ENCODE data around the gene MAP2K5. TPM values are rescaled to one million over a fixed set of nuclear protein-coding genes. Genes with fewer than 3 reads are reported as not detected.

Gene MAP2K5
- total RNA-seq, 1 donor from 2014 or later = 25.0 TPM

DNA sequence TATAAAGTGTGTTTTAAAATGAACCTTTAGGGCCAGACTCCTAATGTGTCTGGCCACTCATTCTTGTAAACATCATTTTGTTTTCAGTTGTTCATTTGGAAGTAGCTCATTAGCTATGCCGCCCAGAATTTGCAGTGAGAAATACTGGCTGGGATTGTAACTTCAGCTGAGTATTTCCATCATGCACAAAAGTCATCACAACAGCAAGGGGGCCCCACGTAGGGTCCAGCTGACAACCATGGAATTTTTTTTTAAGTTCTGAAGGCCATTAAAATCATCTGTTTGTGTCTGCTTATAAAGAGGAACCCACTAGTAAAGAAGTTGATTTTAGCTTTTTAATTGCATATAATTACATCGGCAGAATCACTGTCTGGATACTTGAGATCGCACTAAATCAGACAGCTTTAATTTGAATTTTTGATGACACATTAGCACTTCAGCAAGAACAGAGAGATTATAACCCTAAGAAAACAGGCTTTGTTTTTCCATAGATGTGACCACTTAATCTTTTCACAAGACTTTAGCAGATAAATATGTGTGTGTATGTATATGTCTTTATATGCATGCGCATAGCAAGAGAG is 236.6 kb downstream of the MAP2K5 start:
- TF ChIP-seq, protein P1, sequence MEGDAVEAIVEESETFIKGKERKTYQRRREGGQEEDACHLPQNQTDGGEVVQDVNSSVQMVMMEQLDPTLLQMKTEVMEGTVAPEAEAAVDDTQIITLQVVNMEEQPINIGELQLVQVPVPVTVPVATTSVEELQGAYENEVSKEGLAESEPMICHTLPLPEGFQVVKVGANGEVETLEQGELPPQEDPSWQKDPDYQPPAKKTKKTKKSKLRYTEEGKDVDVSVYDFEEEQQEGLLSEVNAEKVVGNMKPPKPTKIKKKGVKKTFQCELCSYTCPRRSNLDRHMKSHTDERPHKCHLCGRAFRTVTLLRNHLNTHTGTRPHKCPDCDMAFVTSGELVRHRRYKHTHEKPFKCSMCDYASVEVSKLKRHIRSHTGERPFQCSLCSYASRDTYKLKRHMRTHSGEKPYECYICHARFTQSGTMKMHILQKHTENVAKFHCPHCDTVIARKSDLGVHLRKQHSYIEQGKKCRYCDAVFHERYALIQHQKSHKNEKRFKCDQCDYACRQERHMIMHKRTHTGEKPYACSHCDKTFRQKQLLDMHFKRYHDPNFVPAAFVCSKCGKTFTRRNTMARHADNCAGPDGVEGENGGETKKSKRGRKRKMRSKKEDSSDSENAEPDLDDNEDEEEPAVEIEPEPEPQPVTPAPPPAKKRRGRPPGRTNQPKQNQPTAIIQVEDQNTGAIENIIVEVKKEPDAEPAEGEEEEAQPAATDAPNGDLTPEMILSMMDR (IDR thresholded peaks at IDR 0.05; ENCODE audit: borderline replicate concordance) = no peak
- no peak for DNase-seq
- Histone ChIP-seq H3K36me3 (peaks cover 15% of the 10 kb centered on the region), H3K4me3 (no peak overlapping the region), H3K9me3 (replicated peaks) (no peaks in the 10 kb centered on the region), H3K27me3 (ENCODE audit: low read depth) (no peaks in the 10 kb centered on the region), H3K4me1 (no peaks in the 10 kb centered on the region), H3K27ac (replicated peaks) (no peak overlapping the region)
- intact Hi-C loops (cut with micrococcal nuclease) = no loop called here

DNA sequence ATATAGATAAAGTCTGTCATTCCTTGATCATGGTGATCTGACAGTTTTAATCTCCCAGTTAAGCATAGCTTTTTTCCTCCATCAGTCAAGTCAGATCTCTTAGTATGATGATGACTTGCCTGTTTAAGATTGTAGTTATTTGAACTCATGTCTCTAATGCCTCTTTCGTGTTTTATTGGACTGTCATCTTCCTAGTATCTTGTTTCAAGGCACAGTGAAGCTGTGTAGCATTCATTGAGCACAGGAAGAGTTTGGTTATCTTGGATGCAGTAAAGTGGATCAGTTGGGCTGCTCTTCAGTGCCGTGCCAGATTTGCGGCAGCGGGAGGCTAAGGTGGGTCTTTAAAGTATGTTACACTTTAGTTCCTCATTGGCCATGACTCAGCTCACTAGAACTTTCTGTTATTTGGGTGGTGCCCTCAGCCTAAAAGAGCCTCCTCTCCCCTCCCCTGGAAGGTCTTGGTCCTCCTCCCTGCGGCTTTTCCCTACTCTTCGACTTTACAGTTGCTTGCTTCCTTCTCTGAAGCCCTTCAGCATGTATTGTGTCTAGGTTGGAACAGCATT is 237.1 kb downstream of the MAP2K5 start:
- H3K4me1 ChIP-seq = no peaks in the 10 kb centered on the region
- H3K27me3 ChIP-seq (ENCODE audit: low read depth) = no peaks in the 10 kb centered on the region
- intact Hi-C loops (cut with micrococcal nuclease) = no loop called here
- no peak for DNase-seq
- H3K4me3 ChIP-seq = no peak overlapping the region
- H3K9me3 ChIP-seq (replicated peaks) = no peaks in the 10 kb centered on the region
- H3K27ac ChIP-seq (replicated peaks) = no peak overlapping the region
- TF ChIP-seq, protein P1 (IDR thresholded peaks at IDR 0.05; ENCODE audit: borderline replicate concordance) = no peak
- H3K36me3 ChIP-seq = peaks cover 20% of the 10 kb centered on the region

DNA sequence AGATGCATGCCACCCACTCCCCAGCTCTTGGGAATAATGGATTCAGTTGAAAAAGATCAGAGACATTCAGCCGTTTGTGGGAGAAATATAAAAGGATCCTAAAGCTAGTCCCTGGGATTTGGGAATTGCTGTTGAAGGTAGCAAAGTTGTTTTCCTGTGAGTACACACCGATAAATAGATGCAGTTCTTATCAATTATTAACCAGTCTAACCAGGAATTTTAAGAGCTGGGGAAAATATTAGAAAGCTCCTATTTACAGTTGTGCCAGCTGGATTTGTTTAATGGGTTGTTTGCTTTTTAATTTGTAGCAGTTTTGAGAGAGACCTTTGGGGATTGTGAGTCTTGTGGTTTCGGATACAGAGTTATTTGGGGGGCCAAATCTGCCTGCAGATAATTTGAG is 238.6 kb downstream of the MAP2K5 start:
- no peaks in the 10 kb centered on the region for H3K27me3 ChIP-seq (ENCODE audit: low read depth)
- no peak for DNase-seq
- intact Hi-C loops (cut with micrococcal nuclease) = no loop called here
- TF ChIP-seq, protein P1 (IDR thresholded peaks at IDR 0.05; ENCODE audit: borderline replicate concordance) = no peak
- no peak overlapping the region for H3K27ac ChIP-seq (replicated peaks)
- H3K4me3 ChIP-seq = no peak overlapping the region
- H3K36me3 ChIP-seq = peaks cover 26% of the 10 kb centered on the region
- H3K9me3 ChIP-seq (replicated peaks) = no peaks in the 10 kb centered on the region
- H3K4me1 ChIP-seq = no peaks in the 10 kb centered on the region

DNA sequence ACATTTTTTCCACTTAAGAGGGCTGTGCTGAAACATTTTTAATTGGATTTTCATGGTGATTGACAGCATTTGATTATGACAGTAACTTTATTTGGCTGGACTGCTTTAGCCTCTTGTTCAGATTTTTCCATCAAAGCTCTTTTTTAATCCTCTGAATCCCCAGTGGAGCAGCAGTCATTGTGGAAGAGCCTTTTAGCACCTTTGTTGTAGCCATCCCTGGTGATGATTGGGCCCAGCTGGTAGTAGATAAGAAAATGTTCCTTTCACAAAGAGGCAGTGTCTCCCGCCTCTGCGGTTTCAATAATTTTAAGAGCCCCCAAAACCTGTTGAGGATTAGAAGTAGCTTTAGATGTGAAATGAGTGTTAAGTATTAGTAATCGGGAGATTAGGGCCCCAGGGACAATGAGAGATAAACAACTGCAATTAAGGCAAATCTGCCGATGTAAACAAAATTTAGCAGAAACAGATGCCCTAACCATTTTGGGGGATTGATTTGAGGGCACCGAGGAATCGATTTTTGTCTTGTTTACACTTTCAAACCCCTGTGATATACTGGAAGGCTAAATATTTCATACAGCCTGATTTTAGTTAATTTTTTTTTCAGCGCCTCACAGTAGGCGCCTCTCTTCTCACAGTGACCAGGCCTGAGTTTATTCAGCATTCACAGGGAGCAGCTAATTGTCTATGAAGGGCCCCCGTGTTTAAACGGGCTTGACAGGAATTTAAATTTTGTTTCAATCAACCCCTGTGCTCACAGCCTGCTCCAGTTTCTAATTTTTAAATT is 239.6 kb downstream of the MAP2K5 start:
- DNase-seq = no peak
- no peak overlapping the region for H3K4me3 ChIP-seq
- TF ChIP-seq, protein P1 (IDR thresholded peaks at IDR 0.05; ENCODE audit: borderline replicate concordance) = no peak
- H3K36me3 ChIP-seq = peaks cover 26% of the 10 kb centered on the region
- intact Hi-C loops (cut with micrococcal nuclease) = no loop called here
- no peaks in the 10 kb centered on the region for H3K4me1 ChIP-seq
- no peaks in the 10 kb centered on the region for H3K9me3 ChIP-seq (replicated peaks)
- H3K27ac ChIP-seq (replicated peaks) = no peak overlapping the region
- no peaks in the 10 kb centered on the region for H3K27me3 ChIP-seq (ENCODE audit: low read depth)

DNA sequence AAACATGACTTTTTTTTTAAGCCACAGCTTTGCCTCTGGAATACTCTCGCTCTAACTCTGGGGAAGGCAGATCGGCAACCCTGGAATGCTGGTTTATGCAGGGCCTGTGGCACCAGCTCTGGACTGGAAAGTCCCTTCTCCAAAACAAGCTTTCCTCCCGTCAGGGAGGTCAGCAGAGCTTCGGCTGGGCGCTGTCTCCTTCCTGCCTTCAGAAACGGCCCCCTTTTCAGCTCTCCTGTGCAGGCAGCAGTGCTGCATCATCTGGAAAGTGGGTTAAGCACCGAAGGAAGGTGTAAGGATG is 240.1 kb downstream of the MAP2K5 start:
- intact Hi-C loops (cut with micrococcal nuclease) = no loop called here
- no peak overlapping the region for H3K4me3 ChIP-seq
- H3K9me3 ChIP-seq (replicated peaks) = no peaks in the 10 kb centered on the region
- no peaks in the 10 kb centered on the region for H3K4me1 ChIP-seq
- H3K36me3 ChIP-seq = peaks cover 26% of the 10 kb centered on the region
- no peak for DNase-seq
- H3K27ac ChIP-seq (replicated peaks) = no peak overlapping the region
- H3K27me3 ChIP-seq (ENCODE audit: low read depth) = no peaks in the 10 kb centered on the region
- TF ChIP-seq, protein P1 (IDR thresholded peaks at IDR 0.05; ENCODE audit: borderline replicate concordance) = no peak

Measured in left ventricle myocardium inferior (tissue), 1 donor.